GM21576 (cell line): ENCODE results near the gene KCNJ18.
"Not testable (repeated sequence)": the region's sequence is repeated elsewhere in the genome, so short reads cannot be mapped to it uniquely, and the experiment has no call there.

Experiments used
- ATAC-seq: cut with Tn5 transposase; IDR thresholded peaks from one replicate; pipeline ENCODE4 v1.9.1; 2021; ENCODE audit warnings: mild to moderate bottlenecking, moderate library complexity; ENCODE audit not compliant: unreplicated experiment

The KCNJ18 gene

DNA sequence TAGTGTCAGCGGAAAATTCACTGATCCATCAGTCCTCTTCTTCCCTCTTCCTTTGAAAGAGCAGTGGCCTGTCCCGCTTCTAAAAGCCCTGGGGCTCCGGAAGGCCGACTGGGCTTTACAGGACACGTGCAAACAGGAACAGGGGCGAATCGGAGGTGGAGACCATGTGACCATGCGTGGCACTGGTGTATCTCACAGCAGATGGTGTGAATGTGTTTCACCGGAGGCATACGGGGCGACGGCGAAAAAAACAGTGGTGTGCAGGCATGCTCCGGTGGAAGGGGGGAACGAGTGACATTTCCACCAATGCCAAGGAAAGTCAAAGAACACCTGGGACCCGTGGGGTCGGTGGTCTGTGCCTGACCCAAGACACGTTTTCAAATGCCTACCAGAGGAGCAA, 8.4 kb upstream of the KCNJ18 start:
- ATAC-seq, result not testable (repeated sequence)

DNA sequence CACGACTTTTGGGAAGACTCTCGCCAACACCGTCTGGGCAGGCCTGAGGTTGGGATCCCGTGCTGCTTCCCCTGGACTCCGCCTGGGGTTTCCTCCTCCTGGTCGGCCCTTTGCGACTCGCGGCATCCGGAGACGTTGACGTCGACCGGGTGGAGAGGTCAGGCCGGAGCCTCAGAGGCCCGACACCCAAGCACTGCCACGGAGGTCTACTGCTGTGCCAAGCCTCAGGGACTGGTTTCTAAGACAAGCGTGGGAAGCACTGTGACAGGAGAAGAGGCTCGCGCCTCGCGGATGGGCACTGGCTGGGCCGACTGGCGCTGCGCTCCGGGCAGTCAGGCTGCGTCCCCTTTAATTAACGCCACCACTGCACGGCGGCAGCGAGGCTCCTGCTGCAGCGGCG, 7.9 kb upstream of the KCNJ18 start:
- not testable (repeated sequence) for ATAC-seq

DNA sequence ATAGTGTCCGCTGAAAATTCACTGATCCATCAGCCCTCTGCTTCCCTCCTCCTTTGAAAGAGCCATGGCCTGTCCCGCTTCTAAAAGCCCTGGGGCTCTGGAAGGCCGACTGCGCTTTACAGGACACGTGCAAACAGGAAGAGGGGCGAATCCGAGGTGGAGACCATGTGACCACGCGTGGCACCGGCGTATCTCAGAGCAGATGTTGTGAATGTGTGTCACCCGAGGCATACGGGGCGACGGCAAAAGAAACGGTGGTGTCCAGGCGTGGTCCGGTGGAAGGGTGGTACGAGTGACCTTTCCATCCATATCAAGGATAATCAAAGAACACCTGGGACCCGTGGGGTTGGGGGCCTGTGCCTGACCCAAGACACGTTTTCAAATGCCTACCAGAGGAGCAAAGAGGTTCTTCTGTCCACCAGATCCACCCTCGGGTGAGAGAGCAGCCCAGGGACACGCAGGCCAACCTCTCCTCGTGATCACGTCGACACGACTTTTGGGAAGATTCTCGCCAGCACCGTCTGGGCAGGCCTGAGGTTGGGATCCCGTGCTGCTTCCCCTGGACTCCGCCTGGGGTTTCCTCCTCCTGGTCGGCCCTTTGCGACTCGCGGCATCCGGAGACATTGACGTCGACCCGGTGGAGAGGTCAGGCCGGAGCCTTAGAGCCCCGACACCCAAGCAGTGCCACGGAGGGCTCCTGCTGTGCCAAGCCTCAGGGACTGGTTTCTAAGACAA, 7.1 kb upstream of the KCNJ18 start:
- not testable (repeated sequence) for ATAC-seq

DNA sequence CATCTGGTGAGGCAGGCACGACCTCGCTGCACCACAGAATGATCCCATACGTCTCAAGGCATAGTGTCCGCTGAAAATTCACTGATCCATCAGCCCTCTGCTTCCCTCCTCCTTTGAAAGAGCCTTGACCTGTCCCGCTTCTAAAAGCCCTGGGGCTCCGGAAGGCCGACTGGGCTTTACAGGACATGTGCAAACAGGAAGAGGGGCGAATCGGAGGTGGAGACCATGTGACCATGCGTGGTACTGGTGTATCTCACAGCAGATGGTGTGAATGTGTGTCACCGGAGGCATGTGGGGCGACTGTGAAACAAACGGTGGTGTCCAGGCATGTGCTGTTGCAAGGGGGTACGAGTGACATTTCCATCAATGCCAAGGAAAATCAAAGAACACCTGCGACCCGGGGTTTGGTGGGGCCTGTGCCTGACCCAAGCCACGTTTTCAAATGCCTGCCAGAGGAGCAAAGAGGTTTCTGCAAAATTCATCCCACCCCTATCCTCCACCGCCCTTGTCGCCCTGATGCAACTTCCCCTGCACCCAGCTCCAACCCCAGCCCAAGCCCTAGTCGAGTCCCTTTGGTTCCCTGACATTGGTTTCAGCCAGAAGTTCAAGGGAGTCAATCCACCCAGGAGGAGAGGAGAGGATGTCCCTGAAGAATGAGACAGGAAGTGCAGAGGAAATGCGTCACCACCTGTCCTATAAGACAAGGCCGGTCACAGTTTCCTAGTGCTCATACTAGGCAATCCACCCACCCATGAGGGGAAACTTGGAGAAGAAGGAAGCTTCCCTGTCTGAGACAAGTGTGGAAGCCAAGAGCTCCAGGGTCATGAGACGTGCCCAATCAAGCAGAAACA, 5.9 kb upstream of the KCNJ18 start:
- no peak for ATAC-seq

DNA sequence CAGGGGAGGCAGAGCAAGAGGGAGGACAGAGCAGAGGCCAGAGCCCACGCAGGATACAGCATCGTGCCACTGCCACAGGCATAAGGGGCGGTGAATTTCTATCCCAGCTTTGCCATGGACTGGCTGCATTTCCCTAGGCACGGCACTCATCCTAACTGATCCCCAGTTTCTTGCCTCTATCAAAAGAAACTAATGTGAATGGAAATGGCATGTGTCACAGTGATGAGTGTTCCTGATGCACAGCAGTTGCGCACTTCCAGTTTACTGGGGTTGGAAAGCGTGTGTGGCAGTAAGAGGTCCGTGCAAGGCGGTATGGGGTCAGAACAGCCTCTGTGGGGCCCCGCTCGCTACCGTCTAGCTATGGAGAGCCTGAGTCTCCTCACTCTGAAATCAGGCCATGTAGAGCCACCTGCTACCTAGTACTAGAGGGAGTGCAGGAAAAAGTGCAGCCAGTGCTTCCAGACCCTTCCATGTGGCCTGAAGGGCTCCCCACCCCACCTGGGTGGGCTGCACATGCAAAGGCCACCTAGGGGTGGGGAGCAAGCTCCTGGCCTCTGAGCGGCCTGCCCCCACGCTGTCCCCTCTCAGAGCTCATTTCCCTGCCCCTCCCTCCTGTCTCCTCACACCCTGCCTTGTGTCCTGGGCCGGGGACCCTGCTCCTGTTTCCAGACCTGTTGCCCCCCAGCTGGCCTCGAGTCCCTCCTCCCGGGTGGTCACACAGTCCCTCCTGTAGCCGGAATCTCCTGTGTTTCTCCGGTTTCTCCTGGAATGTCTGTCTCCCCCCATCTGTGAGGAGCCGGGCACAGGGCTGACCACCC, 5.0 kb upstream of the KCNJ18 start:
- ATAC-seq, result no peak

DNA sequence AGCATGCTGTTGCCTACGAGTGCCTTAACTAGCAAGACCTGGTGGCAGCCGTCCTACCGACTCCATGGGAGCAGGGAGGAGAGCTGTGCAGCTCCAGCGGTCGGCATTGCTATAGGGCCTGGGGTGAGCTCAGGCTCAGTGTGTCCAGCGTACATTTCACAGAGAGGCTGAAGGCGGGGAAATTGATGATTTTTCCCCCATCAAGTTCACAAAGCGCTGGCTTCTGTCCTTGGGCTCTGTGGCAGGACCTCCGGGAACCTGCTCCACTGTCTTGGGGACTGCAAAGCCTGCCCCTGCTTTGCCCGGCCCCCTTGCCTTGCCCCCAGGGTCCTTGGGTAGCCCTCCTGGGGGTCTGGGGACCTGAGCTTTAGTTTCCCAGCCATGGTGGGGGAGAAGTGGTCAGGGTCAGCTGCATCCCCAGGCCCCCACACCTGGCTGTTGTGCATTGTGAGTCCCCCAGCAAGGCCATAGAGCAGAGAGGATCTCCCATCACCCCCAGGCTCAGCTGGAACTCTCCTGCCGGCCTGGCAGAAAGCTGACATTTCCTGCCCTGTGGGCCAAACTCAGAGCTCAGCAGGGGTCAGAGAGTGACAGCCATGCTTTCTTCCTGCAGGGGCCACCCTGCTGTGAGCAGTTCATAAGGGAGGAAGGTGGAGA, 3.9 kb upstream of the KCNJ18 start:
- no peak for ATAC-seq

DNA sequence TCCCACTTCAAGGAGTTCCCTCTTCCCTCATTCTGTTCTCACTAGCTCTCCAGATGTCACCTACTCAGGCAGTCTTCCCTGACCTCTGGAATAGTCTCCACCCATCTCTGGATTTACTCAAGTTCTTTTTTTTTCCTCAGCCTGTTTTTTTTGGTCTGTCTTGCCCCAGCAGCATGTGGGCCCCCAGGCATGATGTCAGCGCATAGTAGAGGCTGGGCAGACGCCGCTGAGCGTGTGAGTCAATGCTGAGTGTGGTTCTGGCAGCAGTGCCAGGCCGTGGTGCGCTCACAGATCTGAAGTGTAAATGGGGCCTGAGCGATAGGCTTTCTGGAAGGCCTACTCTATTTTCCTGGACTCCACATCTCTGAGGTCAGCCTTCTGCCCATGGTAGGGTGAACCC, 2.7 kb upstream of the KCNJ18 start:
- ATAC-seq, result no peak

DNA sequence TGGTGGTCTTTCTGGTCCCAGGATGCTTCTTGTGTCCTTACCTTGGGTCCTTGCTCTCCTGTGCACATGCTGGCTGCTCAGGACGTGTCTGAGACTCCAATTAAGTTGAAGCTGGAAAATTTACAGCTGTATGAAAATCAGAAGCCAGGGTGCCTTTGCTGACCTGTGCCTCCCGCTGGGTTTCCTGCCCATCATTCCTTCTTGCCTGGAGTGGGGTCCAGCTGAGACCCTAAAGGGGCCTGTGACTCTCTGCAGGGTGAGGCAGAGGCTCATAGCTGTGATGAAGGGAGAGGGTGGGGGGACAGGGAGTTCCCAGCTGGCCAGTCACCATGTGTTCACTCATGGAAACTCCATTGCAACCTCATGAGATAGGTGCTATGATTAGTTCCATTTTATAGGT, 1.5 kb upstream of the KCNJ18 start:
- not testable (repeated sequence) for ATAC-seq

DNA sequence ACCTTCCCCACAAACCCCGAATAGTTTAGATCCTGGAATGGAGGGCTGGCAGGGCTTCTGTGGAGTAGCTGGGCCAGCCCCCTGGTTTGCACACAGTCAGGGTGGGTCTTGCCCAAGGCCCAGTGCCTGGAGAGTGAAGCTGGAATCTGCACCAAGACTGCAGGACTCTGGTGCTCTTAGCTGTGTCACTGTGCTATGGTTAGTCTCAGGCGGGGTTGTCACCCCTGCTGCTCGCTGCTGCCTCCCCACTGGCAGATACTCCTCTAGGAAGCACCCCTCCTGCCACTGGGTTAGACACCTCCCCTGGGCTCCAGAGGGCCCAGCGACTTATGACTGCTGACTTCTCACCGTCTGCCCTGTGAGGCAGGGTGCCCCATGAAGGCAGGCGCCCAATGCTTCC, 842 bp upstream of the KCNJ18 start:
- ATAC-seq, result not testable (repeated sequence)

DNA sequence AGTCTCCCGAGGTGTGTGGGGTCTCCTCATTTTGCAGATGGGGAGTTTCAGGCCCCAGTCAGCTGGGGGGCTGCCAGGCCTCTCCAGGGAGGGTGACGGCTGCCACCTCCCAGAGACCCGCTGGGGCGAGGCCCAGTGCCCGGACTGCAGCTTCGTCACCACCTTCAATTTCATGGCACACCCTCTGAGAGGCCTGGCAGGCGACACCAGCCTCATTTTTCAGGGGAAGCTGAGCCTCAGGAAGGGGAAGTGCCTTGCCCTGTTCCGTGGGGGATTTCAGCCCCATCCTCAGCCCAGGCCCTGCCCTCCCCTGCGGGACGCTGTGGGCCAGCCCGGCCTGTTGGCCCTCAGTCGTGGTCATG, 362 bp downstream of the KCNJ18 start:
- ATAC-seq, result not testable (repeated sequence)

DNA sequence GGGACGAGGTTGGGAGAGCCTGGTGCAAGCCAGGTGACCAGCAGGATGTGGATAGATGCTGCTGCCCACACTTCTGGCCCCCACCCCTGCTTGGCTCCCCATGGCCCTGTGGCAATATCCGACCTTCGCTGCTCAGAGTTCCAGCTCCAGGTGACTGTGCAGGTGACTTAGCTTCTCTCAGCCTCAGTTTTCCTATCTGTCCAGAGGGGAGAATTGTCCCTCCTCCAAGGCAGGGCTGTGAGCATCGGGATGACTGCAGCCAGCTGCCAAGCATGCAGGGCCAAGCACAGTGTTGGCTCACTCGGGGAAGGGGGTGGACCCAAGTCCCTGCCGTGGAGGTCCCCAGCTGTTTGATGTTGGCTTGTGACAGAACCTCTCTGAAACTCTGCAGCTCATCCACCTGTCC, 1.1 kb downstream of the KCNJ18 start:
- ATAC-seq, result not testable (repeated sequence)

DNA sequence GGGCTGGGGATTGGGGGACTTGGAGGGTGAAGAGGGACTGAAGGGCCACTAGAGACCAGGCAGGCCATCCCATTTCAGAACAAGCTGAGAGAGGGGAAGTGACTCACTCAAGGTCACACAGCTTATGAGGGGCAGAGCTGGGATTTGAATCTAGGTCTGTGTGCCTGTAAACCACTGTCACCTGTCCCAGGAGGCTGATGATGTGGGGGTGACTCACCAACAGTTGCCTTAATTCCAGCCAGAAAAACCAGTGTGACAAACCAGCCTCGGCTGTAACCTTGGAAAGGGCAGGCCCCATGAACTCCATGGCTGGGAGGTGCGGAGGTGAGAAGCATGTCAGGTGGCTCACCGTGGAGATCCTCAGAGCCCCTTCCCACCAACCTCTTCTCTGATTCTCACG, 1.6 kb downstream of the KCNJ18 start:
- not testable (repeated sequence) for ATAC-seq

DNA sequence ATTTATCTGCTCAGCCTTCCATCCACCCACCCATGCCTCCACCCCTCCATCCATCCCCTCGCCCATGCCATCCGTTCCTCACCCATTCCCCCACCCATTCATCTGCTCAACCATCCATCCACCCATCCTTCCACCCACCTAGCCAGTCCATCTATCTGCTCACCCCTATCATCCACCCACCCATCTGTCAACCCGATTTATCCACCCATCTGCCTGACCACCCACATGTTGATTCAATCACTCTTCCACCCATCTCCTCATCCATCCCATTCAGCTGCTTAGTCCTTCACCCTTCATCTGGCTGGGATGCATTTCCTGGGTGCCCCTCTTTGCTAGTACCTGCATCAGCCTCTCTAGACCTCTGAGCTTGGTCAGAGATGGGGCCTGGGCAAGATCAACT, 3.9 kb downstream of the KCNJ18 start:
- not testable (repeated sequence) for ATAC-seq

DNA sequence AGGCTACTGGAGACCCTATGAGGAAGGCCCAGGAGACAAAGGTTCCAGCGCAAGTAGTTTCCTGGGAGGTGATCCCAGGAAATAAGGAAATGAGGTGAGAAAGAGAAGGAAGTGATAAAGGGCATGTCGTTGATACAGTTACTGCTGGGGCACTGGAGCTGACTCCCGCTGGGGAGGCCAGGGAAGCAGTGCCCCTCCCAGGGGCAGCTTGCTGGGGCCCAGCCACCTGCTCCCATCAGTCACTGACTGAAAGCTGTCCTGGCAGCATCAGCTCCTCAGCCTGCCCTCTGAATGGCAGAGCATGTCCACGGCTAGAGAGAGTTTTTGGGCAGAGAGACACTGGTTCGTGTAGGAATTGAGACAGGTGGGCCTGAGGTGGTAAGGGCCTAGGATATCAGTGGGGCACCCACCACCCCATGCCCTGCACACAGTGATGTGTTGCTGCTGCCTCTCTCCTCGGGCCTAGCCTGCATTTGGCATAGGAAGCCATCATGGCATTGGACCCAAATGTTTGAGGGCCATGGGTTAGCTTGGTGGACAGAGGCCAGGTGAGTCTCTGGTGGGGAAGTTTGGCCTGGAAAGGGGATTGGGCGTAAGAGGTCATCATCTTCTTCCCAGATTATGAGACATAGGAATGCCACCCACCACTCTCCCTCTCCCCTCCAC, 4.7 kb downstream of the KCNJ18 start:
- not testable (repeated sequence) for ATAC-seq

DNA sequence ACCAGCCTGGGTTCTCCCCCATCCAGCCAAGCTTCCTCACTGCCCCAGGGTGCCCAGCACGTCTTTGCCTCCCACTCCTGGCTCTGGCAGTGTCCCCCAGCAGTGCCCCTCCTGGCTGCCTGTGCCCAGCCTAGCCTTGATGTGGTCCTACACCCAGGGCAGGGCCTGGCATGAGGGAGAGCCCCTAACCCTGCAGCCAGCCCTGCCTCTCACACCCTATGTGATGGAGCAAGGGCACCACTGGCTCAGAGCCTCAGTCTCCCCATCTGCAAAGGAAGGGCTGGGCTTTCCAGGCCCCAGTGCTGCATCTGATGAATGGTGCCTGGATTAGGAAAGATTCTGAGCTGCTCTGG, 5.2 kb downstream of the KCNJ18 start:
- ATAC-seq, result not testable (repeated sequence)

DNA sequence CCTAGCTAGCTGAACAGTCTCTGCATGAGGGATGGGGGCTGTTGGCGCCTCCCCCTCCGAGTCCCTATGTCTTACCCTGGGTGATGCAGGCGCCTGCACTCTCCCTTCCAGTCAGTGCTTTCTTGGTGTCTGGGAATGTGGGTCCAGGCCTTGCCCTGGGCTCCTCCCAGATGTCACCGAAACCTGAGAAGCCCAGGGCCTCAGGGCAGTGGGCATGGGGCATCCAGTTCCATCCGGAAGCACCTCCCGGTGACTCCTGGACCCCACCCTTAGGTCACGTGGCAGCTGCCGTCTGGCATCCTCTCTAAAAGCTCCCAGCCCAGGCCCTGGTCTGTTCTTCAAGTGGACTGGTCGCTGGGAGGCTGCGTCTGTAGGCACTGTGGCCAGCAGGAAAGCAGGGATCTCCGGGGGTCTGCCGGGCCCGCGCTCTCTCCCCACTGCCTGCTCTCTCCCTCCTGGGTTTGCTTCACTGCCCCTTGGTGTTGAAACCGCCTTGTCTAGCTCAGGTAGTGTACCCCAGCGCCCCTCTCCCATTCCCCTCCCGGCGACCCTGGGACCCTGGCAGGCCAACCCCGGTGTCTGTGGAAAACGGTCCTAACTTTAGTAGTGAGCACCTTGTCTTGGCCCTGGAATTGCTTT, 6.2 kb downstream of the KCNJ18 start:
- ATAC-seq, result not testable (repeated sequence)

DNA sequence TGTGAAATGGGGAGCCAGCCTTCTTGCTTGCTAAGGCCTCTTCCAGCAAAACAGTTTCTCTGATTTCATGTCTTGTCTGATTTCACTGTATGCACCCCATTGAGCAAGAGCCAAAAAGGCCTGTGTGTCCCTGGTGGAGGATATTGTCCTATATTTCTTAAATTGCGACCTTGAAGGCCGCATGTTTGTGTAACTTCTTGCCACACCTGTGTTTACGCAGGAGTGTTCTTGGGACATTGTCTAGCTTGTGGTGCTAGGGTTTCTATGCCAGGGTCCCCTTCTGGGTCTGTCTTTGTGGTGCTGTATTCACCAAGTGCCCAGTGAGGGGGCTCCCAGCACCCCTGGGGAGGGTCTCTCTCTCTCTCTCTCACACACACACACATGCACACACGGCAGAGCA, 6.8 kb downstream of the KCNJ18 start:
- ATAC-seq, result not testable (repeated sequence)

DNA sequence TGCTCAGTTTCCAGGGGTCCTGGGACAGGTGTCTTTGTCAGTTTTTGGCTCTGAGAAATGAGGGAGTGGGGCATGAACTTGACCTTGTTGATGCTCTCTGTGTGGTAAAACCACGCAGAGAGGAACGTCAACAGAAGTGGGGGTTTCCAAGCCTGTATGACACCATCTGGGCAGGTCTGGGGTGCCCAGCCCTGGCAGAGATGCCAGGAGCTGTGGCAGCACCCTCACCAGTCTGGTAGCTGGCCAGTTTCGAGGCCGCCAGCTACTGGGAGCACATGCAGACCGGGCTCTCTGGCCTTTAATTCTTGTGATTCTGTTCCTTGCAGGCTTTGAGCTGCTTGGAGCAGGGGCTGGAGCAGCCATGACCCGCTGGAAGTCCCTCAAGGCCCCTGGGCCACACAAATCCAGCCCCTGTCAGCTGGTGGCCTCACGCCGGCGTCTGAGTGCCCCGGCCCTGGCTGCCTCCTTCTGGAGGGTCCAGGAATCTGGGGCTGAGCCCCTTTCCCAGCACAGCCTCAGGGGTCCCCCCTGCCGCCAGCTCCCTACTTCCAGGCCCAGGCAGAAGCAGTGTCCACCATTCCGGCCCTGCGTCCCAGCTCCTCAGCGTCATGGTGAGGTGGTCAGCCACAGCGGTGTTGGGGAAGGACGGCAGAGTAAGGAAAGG, 7.4 kb downstream of the KCNJ18 start:
- ATAC-seq, result not testable (repeated sequence)

DNA sequence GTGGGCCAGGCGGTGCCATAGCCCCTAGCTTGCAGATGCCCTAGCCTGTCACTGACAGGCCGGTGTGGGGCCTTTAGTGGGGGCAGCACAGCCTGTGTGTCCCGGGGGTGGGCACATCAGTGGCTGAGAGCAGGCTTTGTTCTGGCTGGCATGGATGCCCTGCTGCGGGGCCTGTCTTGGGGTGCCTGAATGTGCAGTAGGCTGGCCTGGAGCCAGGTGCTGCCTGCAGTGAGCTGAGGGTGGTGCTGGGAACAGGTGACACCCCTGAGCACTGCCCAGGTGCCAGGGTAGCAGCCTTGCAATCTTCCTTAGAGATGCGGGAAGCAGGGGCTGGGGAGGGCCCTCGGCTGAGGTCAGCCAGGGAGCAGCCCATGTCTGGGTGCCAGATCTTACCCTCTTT, 8.8 kb downstream of the KCNJ18 start:
- ATAC-seq, result not testable (repeated sequence)
